ENCODE measurements around the gene LSM4. TPM values are rescaled to one million over a fixed set of nuclear protein-coding genes. Genes with fewer than 3 reads are reported as not detected.

Gene LSM4
- total and polyA plus RNA-seq, 2 of the 4 experiments (the other 2 are of a cell fraction), result 44.8 to 118 TPM

- no peak overlapping the region for H3K27ac ChIP-seq (ENCODE audit: insufficient read depth, low read length)
- peaks cover 12% of the 10 kb centered on the region for H3K4me1 ChIP-seq (ENCODE audit: control insufficient read depth, insufficient read depth, low read length)
- H4K91ac ChIP-seq (ENCODE audit: insufficient read depth, low read depth, low read length), result no peak overlapping the region
- H2AFZ ChIP-seq (replicated peaks; ENCODE audit: low read length, poor library complexity), result no peak overlapping the region
- intact Hi-C loops (cut with micrococcal nuclease) (no loop called here), dilution Hi-C loops (cut with HindIII; ENCODE audit: low sequenced_read_pairs, unreplicated experiment) (no loop called here), in situ Hi-C loops (cut with MboI; ENCODE audit: low sequenced_read_pairs) (no loop called here)
- peaks cover 0 to 18% of the 10 kb centered on the region in 2 experiments; a peak in 3 of 4 replicates for H3K79me1 ChIP-seq (ENCODE audit: low read depth in 1 of 2, low read length in 2 of 2)
- no TSS peak for BruUV-seq (replicated peaks)
- H3K4me2 ChIP-seq (ENCODE audit: low read depth, low read length), result no peak overlapping the region
- POLR2A ChIA-PET (ENCODE audit: unreplicated experiment), result interaction anchor here (0.6 kb wide), 1 partner anchor 56 kb away, joined by 6 read pairs; no protein-coding TSS in a partner anchor
- H3K14ac ChIP-seq (replicated peaks; ENCODE audit: low read depth, low read length), result no peak overlapping the region
- H2BK120ac ChIP-seq (ENCODE audit: low read depth, low read length), result no peak overlapping the region
- TF ChIP-seq FOS (IDR thresholded peaks at IDR 0.05; ENCODE audit: low read depth, low read length) (no peak), RCOR1 (IDR thresholded peaks at IDR 0.05; ENCODE audit: insufficient replicate concordance, low read length) (no peak)
- peaks cover 4% of the 10 kb centered on the region; the same call in 1 of the 2 replicates for H3K9me1 ChIP-seq (ENCODE audit: insufficient read depth, low read length)
- H2AK5ac ChIP-seq (ENCODE audit: low read depth, low read length), result 0 out of 2 replicates have a peak overlapping the region, but pooled peaks have one; percentile 15
- H2BK5ac ChIP-seq (ENCODE audit: low read depth, low read length, poor library complexity, severe bottlenecking), result no peak overlapping the region
- no peaks in the 10 kb centered on the region for H3K27me3 ChIP-seq (ENCODE audit: control insufficient read depth, insufficient read depth, low read length)
- H3K9me3 ChIP-seq (ENCODE audit: control insufficient read depth, insufficient read depth, low read length), result no peaks in the 10 kb centered on the region
- H4K5ac ChIP-seq (ENCODE audit: low read depth, low read length), result no peak overlapping the region
- no peak overlapping the region for H3K18ac ChIP-seq (ENCODE audit: low read depth, low read length)
- no peak overlapping the region for H3K9ac ChIP-seq (ENCODE audit: low read depth, low read length)
- H4K8ac ChIP-seq (ENCODE audit: low read depth in 2 of 2, low read length in 2 of 2), result no peak overlapping the region
- H3K4ac ChIP-seq (ENCODE audit: low read depth, low read length), result no peak overlapping the region
- peaks cover 2% of the 10 kb centered on the region; the same call in 1 of the 2 replicates for H3K36me3 ChIP-seq (ENCODE audit: control insufficient read depth, insufficient read depth, low read length)
- no peak overlapping the region for H3K56ac ChIP-seq (ENCODE audit: extremely low read depth, insufficient read depth, low read length)
- no peak overlapping the region for H3K4me3 ChIP-seq (ENCODE audit: insufficient read depth, low read depth, low read length)
- CTCF ChIA-PET, result no interaction called here
- H2AK9ac ChIP-seq (replicated peaks; ENCODE audit: low read depth, low read length, poor library complexity), result no peak overlapping the region
- peaks cover 4% of the 10 kb centered on the region; the same call in 1 of the 2 replicates for H4K20me1 ChIP-seq (ENCODE audit: insufficient read depth, low read length)
- no peak for ATAC-seq (ENCODE audit: low read depth)
- 83% methylated on average over 3 of the region's 8 CpGs; no CpG with 5 or more reads in 1 of the 2 experiments for WGBS, 2 experiments (ENCODE audit: extremely low coverage in 2 of 2, insufficient read length in 1 of 2)
- no peak for DNase-seq
- H2BK15ac ChIP-seq (ENCODE audit: low read depth, low read length), result no peak overlapping the region
- H2BK20ac ChIP-seq (ENCODE audit: low read depth, low read length), result no peak overlapping the region
- no peak overlapping the region for H3K23ac ChIP-seq (ENCODE audit: low read depth, low read length)
Measured at GRCh38 chr19:18342090-18342632, 19.3 kb upstream of the LSM4 start.

All from IMR-90 (cell line).